K562 (cell line): ENCODE data around the gene IGF2BP1. TPM values are rescaled to one million over a fixed set of nuclear protein-coding genes. Genes with fewer than 3 reads are reported as not detected.
A peak's percentile ranks its signal among the peaks of the same experiment; 100 is the strongest.

Experiments used
- ATAC-seq: fragments of 200-7000 bp; cut with Tn5 transposase; 3 replicates; pipeline ENCODE4 v1.9.1; 2020; ENCODE audit warnings: moderate library complexity
- BruUV-seq: library from RNA; stranded (reverse); fragments of 400-500 nt; replicated peaks from 2 replicates; lab custom pipeline; 2021; lab: Mats Ljungman, UMichigan
- CTCF ChIA-PET: fragments of 300-600 bp; formaldehyde crosslinking; extraction: SDS; loops from one replicate; lab custom pipeline; 2021; ENCODE audit warnings: low intra/inter-chr PET ratio; lab: Yijun Ruan, JAX
- POLR2A ChIA-PET: fragments of 300-600, 350-650 bp; sonication (Branson Sonifier 250); formaldehyde crosslinking; extraction: SDS; loops from one replicate; lab custom pipeline; 2021; ENCODE audit warnings: antibody characterized with exemption, inconsistent platforms; lab: Yijun Ruan, JAX
- DNase-seq, 4 experiments: peaks; one replicate each; pipeline versions ENCODE4 v3.0.0 to v3.0.0-alpha.2; 2011 to 2018; ENCODE audit warnings: low spot score in 3 of 4, mixed read lengths in 3 of 4; ENCODE audit errors: extremely low read depth in 1 of 4
- FAIRE-seq: peaks from 2 replicates; lab custom pipeline; 2011; peaks lifted over from hg19 to GRCh38; lab: Jason Lieb, UNC
- H2AFZ ChIP-seq: 2 replicates; pipeline ENCODE4 v1.6.0; 2011; ENCODE audit warnings: low read depth, low read length, control low read depth, inconsistent platforms
- H3K27ac ChIP-seq: fragments of 200-600 bp; 3 replicates; pipeline ENCODE4 v1.8.0; 2011; ENCODE audit warnings: low read depth, mild to moderate bottlenecking, control low read depth, inconsistent platforms, low read length, moderate library complexity, mixed read lengths; ENCODE audit errors: extremely low read depth
- H3K27me3 ChIP-seq, 2 experiments: fragments of 300-600 bp in 1 of 2; 2 replicates in 1 of 2; 3 replicates in 1 of 2; pipeline versions ENCODE4 v1.6.0 to v1.8.0; 2011; ENCODE audit warnings: inconsistent platforms in 2 of 2, low read length in 2 of 2, mild to moderate bottlenecking in 1 of 2, mixed read lengths in 1 of 2, moderate library complexity in 1 of 2; ENCODE audit not compliant: control insufficient read depth in 2 of 2, insufficient read depth in 2 of 2
- H3K36me3 ChIP-seq: fragments of 300-600 bp; 3 replicates; pipeline ENCODE4 v1.8.0; 2011; ENCODE audit warnings: mild to moderate bottlenecking, low read length, inconsistent platforms; ENCODE audit not compliant: control insufficient read depth, insufficient read depth
- H3K4me1 ChIP-seq, 2 experiments: fragments of 200-600 bp in 1 of 2; replicated peaks in 1 of 2; 2 replicates in 1 of 2; 3 replicates in 1 of 2; pipeline versions ENCODE4 v1.5.1 to v1.8.0; 2011; ENCODE audit warnings: inconsistent platforms in 2 of 2, low read length in 2 of 2, mild to moderate bottlenecking in 1 of 2, mixed read lengths in 1 of 2, moderate library complexity in 1 of 2; ENCODE audit not compliant: control insufficient read depth in 2 of 2, insufficient read depth in 2 of 2
- H3K4me2 ChIP-seq: 2 replicates; pipeline ENCODE4 v1.6.1; 2011; ENCODE audit warnings: low read length, control low read depth, inconsistent platforms, mixed read lengths; ENCODE audit not compliant: insufficient read depth
- H3K4me3 ChIP-seq: fragments of 200-600 bp; sonication (generic), shearing (Covaris generic); 2 replicates; pipeline ENCODE4 v1.5.1; 2016; ENCODE audit warnings: control low read depth, inconsistent platforms
- H3K79me2 ChIP-seq: fragments of 200-600 bp; 3 replicates; pipeline ENCODE4 v1.8.0; 2011; ENCODE audit warnings: low read length, inconsistent platforms; ENCODE audit not compliant: control insufficient read depth, insufficient read depth
- H3K9ac ChIP-seq, 2 experiments: 2 replicates each; pipeline versions ENCODE4 v1.6.0 to v1.6.1; 2011; ENCODE audit warnings: low read depth in 2 of 2, low read length in 2 of 2, control low read depth in 1 of 2, inconsistent platforms in 1 of 2, mild to moderate bottlenecking in 1 of 2, mixed read lengths in 1 of 2; ENCODE audit not compliant: insufficient read depth in 1 of 2
- H3K9me1 ChIP-seq: one replicate; pipeline ENCODE4 v1.6.0; 2011; ENCODE audit warnings: inconsistent platforms, mild to moderate bottlenecking, low read length, moderate library complexity; ENCODE audit not compliant: control insufficient read depth, insufficient read depth
- H3K9me3 ChIP-seq: replicated peaks from 2 replicates; pipeline ENCODE4 v1.5.1; 2011; ENCODE audit warnings: low read depth, low read length, inconsistent platforms; ENCODE audit not compliant: control insufficient read depth, insufficient read depth
- H4K20me1 ChIP-seq: replicated peaks from 2 replicates; pipeline ENCODE4 v1.6.1; 2011; ENCODE audit warnings: low read length, inconsistent platforms, mixed read lengths; ENCODE audit not compliant: control insufficient read depth, insufficient read depth
- ATF4 ChIP-seq: fragments of 450-650 bp; formaldehyde crosslinking; IDR thresholded peaks from 2 replicates; pipeline ENCODE4 v1.4.0; 2022; ENCODE audit warnings: mild to moderate bottlenecking, moderate library complexity
- CAMTA2 ChIP-seq: fragments of 250-450 bp; sonication (Bioruptor Pico); conservative IDR thresholded peaks from 2 replicates; pipeline ENCODE4 v1.5.1; 2022
- CHD1 ChIP-seq: fragments of 200-600 bp; sonication (generic); IDR thresholded peaks from one replicate; pipeline ENCODE4 v1.6.1; 2012; ENCODE audit warnings: mild to moderate bottlenecking, moderate library complexity, low read length, inconsistent platforms
- CHD2 ChIP-seq: IDR thresholded peaks from 2 replicates; pipeline ENCODE4 v1.6.1; 2011; ENCODE audit warnings: low read depth, low read length
- CREB1 ChIP-seq, 2 experiments: sonication (generic) in 1 of 2; formaldehyde crosslinking in 1 of 2; IDR thresholded peaks; 2 replicates each; pipeline versions ENCODE4 v1.6.1 to v1.8.0; 2012 to 2022; ENCODE audit warnings: inconsistent platforms in 1 of 2, mild to moderate bottlenecking in 1 of 2, missing genetic modification reagents in 1 of 2, moderate library complexity in 1 of 2
- DNMT1 ChIP-seq: fragments of 450-650 bp; IDR thresholded peaks from 2 replicates; pipeline ENCODE4 v1.6.1; 2016; ENCODE audit warnings: antibody characterized with exemption, mild to moderate bottlenecking
- DPF2 ChIP-seq: fragments of 450-650 bp; IDR thresholded peaks from 2 replicates; pipeline ENCODE4 v1.6.1; 2016
- HNRNPUL1 ChIP-seq: fragments of 200-400 bp; formaldehyde crosslinking; IDR thresholded peaks from 2 replicates; pipeline ENCODE4 v1.6.1; 2017; ENCODE audit warnings: low read length
- KDM4B ChIP-seq, 2 experiments: fragments of 450-650 bp in 1 of 2; sonication (generic) in 1 of 2; IDR thresholded peaks; 2 replicates each; pipeline ENCODE4 v1.6.1; 2016 to 2017; ENCODE audit warnings: borderline replicate concordance in 2 of 2, antibody characterized with exemption in 1 of 2, low read depth in 1 of 2, mild to moderate bottlenecking in 1 of 2
- MLX ChIP-seq, 2 experiments: fragments of 450-650 bp in 1 of 2; sonication (generic) in 1 of 2; formaldehyde crosslinking; conservative IDR thresholded peaks; 2 replicates each; pipeline versions ENCODE4 v1.4.0 to v1.8.1; 2020 to 2022; ENCODE audit warnings: mild to moderate bottlenecking in 1 of 2, missing genetic modification reagents in 1 of 2
- NCOA1 ChIP-seq: fragments of 450-650 bp; IDR thresholded peaks from 2 replicates; pipeline ENCODE4 v1.6.1; 2016; ENCODE audit warnings: low read depth
- PHF20 ChIP-seq: fragments of 450-650 bp; IDR thresholded peaks from 2 replicates; pipeline ENCODE4 v1.6.1; 2018; ENCODE audit not compliant: partially characterized antibody
- RBM17 ChIP-seq: fragments of 200-400 bp; formaldehyde crosslinking; IDR thresholded peaks from 2 replicates; pipeline ENCODE4 v1.6.1; 2017; ENCODE audit warnings: low read depth, mild to moderate bottlenecking, low read length, borderline replicate concordance
- SRF ChIP-seq, 2 experiments: fragments of 250-450, 450-650 bp in 1 of 2; sonication (Bioruptor Pico) in 1 of 2; sonication (generic) in 1 of 2; formaldehyde crosslinking; IDR thresholded peaks; 2 replicates each; pipeline versions ENCODE4 v1.5.0 to v1.5.1; 2020 to 2022; ENCODE audit warnings: mild to moderate bottlenecking in 1 of 2, missing genetic modification reagents in 1 of 2
- TAF7 ChIP-seq: fragments of 450-650 bp; IDR thresholded peaks from 2 replicates; pipeline ENCODE4 v1.6.1; 2016; ENCODE audit warnings: missing genetic modification characterization, missing compliant biosample characterization
- TCF15 ChIP-seq: fragments of 250-450 bp; sonication (Bioruptor Pico); IDR thresholded peaks from 2 replicates; pipeline ENCODE4 v1.8.0; 2022; ENCODE audit warnings: moderate library complexity, mild to moderate bottlenecking, inconsistent platforms
- XRCC4 ChIP-seq: IDR thresholded peaks from one replicate; pipeline ENCODE4 v1.6.1; 2011; ENCODE audit not compliant: insufficient read depth, insufficient read length; ENCODE audit errors: extremely low read depth
- ZNF449 ChIP-seq: fragments of 250-450 bp; sonication (Bioruptor Pico); IDR thresholded peaks from 2 replicates; pipeline ENCODE4 v1.8.0; 2022; ENCODE audit warnings: moderate library complexity, mild to moderate bottlenecking, inconsistent platforms
- WGBS: fragments of 100-300 bp; shearing (Covaris generic); methylation state at CpG from one replicate; pipeline ENCODE4 v1.1.6; 2016; ENCODE audit warnings: low coverage, mixed read lengths; ENCODE audit not compliant: insufficient coverage; ENCODE audit errors: missing lambda C conversion rate; 5-methylcytosine and 5-hydroxymethylcytosine counted together
- in situ Hi-C: fragments of 300-500 bp; cut with MboI; formaldehyde crosslinking; loops from 4 replicates; pipeline ENCODE4 v1.15.0; 2018; ENCODE audit warnings: inconsistent platforms, mixed read lengths
- intact Hi-C: fragments of 100-400 bp; cut with micrococcal nuclease; formaldehyde crosslinking; loops from 2 replicates; pipeline ENCODE4 v1.14.2; 2022
- polyA plus RNA-seq, 8 experiments: library from polyadenylated mRNA; depleted of rRNA in 4 of 8; stranded (reverse) in 5 of 8; unstranded in 3 of 8; fragments of >200 nt; fragmentation: Nextera tagmentation in 2 of 8; fragmentation: Illumina TruSeq in 1 of 8; extraction: Ambion mirVana in 2 of 8; extraction: Trizol in 1 of 8; gene quantifications; 2 replicates each; pipeline versions ENCODE4 v1.2.1 to v1.2.3, GENCODE V29; 2011 to 2014; ENCODE audit warnings: inconsistent platforms in 1 of 8, missing spikeins in 1 of 8
- total RNA-seq, 7 experiments: library from RNA; depleted of rRNA in 6 of 7; stranded (reverse); fragments of >200 nt in 6 of 7; fragmentation: Illumina TruSeq in 2 of 7; extraction: Trizol in 2 of 7; gene quantifications; 2 replicates each; pipeline versions ENCODE4 v1.2.1 to v1.2.3, GENCODE V29; 2011 to 2021; ENCODE audit warnings: low replicate concordance in 1 of 7

The IGF2BP1 gene
- total and polyA plus RNA-seq, 9 of the 15 experiments (the other 6 are each of a cell fraction or from before 2014, with no cell fraction given), result 13.0 to 318 (median 53.6) TPM

- TF ChIP-seq MLX (CRISPR knock-in tag; conservative IDR thresholded peaks at IDR 0.05), result no peak
- TF ChIP-seq SRF (CRISPR knock-in tag; IDR thresholded peaks at IDR 0.05), result peak; percentile 92 to 98
- no peak for TF ChIP-seq TCF15 (CRISPR knock-in tag)
- no peak for TF ChIP-seq KDM4B (IDR thresholded peaks at IDR 0.05; ENCODE audit: borderline replicate concordance in 2 of 2, low read depth in 1 of 2)
- TF ChIP-seq PHF20, result no peak
- no peak for TF ChIP-seq HNRNPUL1
Measured at GRCh38 chr17:49076573-49077384, 79.6 kb downstream of the IGF2BP1 start (continued).

- Histone ChIP-seq H3K9me1 (no peaks in the 10 kb centered on the region), H3K4me1 (peaks cover 0 to 11% of the 10 kb centered on the region in 2 experiments; a peak in 1 of 5 replicates), H3K9me3 (no peaks in the 10 kb centered on the region), H3K4me2 (no peak overlapping the region), H3K27ac (no peak overlapping the region), H3K4me3 (no peak overlapping the region), H3K79me2 (no peaks in the 10 kb centered on the region), H3K9ac (no peak overlapping the region), H3K36me3 (no peaks in the 10 kb centered on the region), H4K20me1 (no peaks in the 10 kb centered on the region), H2AFZ (no peak overlapping the region), H3K27me3 (peaks cover 25 to 36% of the 10 kb centered on the region in 2 experiments; a peak in 4 of 5 replicates)
- FAIRE-seq (no peak), DNase-seq (no peak), ATAC-seq (no peak)
- BruUV-seq, result no TSS peak
- WGBS, result 6% methylated on average over 7 of the region's 7 CpGs
- in situ Hi-C loops (no loop called here), intact Hi-C loops (no loop called here)
- ChIA-PET CTCF (no interaction called here), POLR2A (no interaction called here)
- no peak for TF ChIP-seq NCOA1
- no peak for TF ChIP-seq DNMT1
- no peak for TF ChIP-seq RBM17
- no peak for TF ChIP-seq CAMTA2
- TF ChIP-seq XRCC4, result no peak
- TF ChIP-seq TAF7 (tag), result no peak
- TF ChIP-seq CHD1, result no peak
- no peak for TF ChIP-seq DPF2
- TF ChIP-seq CHD2, result no peak
- TF ChIP-seq ATF4 (CRISPR knock-in tag), result no peak
- no peak for TF ChIP-seq ZNF449 (CRISPR knock-in tag)
- no peak for TF ChIP-seq CREB1 (IDR thresholded peaks at IDR 0.05)
- TF ChIP-seq CREB1 (CRISPR knock-in tag; IDR thresholded peaks at IDR 0.05), result no peak
Measured at GRCh38 chr17:49078248-49078647, 81.1 kb downstream of the IGF2BP1 start.
